ENCODE measurements around the gene TFAP2D.
A peak's percentile ranks its signal among the peaks of the same experiment; 100 is the strongest.

The TFAP2D gene

GRCh38 chr6:50744976-50745375 is 31.6 kb downstream of the TFAP2D start:
- TF ChIP-seq CTCF (conservative IDR thresholded peaks at IDR 0.05) = no peak
- TF ChIP-seq ZFX (IDR thresholded peaks at IDR 0.05) = no peak
- H3K27ac ChIP-seq = no peak overlapping the region

DNA sequence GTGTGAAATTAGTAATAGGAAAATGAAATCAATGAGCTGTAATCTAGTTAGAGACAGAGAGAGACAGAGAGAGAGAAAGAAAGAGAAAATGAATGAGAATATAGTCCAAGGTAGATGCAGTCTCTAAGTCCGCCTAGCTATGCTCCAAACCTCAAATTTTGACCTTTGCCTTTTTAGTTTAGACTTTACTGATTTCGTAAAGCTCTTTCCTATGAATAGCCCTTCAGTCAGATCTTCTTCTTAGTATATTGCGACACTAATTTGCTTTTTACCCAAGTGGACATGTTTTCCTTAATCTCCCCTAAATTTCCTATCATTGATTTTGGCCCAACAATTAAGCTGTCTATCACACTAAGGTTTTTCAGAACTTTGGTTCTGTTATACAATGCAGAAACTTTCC is 49.5 kb downstream of the TFAP2D start:
- TF ChIP-seq ZFX (IDR thresholded peaks at IDR 0.05) = no peak
- TF ChIP-seq CTCF (conservative IDR thresholded peaks at IDR 0.05) = no peak
- H3K27ac ChIP-seq = no peak overlapping the region

- H3K27ac ChIP-seq = no peak overlapping the region
- no peak for TF ChIP-seq CTCF (conservative IDR thresholded peaks at IDR 0.05)
- TF ChIP-seq ZFX (IDR thresholded peaks at IDR 0.05) = no peak
Observed at GRCh38 chr6:50778696-50779095, 65.4 kb downstream of the TFAP2D start.

- TF ChIP-seq ZFX (IDR thresholded peaks at IDR 0.05) (no peak), CTCF (conservative IDR thresholded peaks at IDR 0.05) (no peak)
- no peak overlapping the region for H3K27ac ChIP-seq
Observed at GRCh38 chr6:50780382-50780781, 67.1 kb downstream of the TFAP2D start.

DNA sequence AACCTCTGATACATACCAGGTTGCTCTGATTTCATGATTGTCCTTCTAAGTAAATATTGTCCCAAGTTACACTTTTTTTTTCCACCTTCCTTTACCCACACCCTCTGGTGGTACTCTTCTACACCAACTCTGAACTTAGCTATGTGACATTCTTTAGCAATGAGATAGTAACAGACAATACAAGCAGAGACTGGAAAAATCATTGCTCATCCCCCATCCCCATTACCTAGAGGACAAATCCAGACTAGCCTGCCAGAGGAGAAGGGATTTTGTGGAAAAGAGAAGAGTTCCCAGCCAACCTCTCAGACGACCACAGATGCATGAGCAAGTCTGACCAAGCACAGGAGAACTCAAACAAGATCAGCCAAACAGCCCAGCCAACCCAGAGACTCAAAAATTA is 72.6 kb downstream of the TFAP2D start:
- H3K27ac ChIP-seq = no peak overlapping the region
- TF ChIP-seq CTCF (conservative IDR thresholded peaks at IDR 0.05) (no peak), ZFX (IDR thresholded peaks at IDR 0.05) (no peak)

DNA sequence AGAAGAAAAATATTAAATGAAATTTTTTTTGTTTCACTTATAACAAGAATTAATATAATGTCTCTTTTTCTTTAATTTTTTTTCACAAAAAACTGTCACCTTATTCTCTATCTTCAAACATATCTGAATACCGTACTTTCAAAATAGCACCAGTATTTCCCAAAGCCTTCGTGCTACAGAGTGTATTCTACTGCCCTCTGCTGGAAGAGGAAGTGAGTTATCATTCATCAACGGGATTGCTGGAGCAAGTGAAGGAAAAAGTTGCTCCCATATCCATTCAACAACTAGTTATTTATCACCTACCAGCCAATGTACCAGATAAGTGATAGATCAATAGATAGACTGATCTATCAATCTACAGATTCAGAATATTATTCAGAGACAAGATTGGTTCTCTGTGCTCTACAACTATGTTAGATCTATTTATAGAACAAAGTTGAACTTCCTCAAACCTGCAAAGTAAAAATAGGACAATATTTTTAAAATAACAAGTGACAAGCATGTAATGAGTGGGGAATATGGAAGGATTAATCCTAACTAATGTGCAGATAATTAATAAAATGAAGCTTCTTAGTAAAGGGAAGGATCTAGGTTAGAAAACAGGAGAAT is 78.7 kb downstream of the TFAP2D start:
- TF ChIP-seq ZFX (IDR thresholded peaks at IDR 0.05) (no peak), CTCF (conservative IDR thresholded peaks at IDR 0.05) (peak; percentile 92)

DNA sequence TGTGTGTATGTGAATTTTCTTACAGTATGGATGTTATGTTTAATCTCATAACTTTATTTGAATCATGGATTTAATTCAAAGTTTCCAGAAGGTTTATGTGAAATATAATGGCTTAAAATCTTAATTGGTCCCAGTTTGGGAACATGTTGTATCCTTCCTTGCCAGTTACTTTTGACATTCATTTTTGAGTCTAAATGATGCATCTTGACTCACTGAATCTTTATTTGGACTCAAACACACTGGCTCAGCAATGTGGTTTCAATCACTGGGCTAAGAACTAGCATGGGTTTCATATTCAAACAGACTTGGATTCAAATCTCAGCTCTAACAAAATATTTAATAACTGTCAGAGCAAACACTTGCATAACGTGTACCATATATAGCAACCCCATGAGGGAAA is 79.4 kb downstream of the TFAP2D start:
- no peak for TF ChIP-seq CTCF (conservative IDR thresholded peaks at IDR 0.05)
- TF ChIP-seq ZFX (IDR thresholded peaks at IDR 0.05) = no peak
- no peak overlapping the region for H3K27ac ChIP-seq

More for the DNA sequence above, 78.7 kb downstream of the TFAP2D start:
- H3K27ac ChIP-seq = no peak overlapping the region

Data from C4-2B (cell line).